ENCODE data around the gene ARHGAP6.
"Not testable (repeated sequence)": the region's sequence is repeated elsewhere in the genome, so short reads cannot be mapped to it uniquely, and the experiment has no call there.

Gene ARHGAP6

GRCh38 chrX:11381464-11381863 is 284.3 kb downstream of the ARHGAP6 start:
- peak in 1 of 2 experiments; percentile 5 for DNase-seq

- DNase-seq, result no peak
Measured at GRCh38 chrX:11380187-11380844, 285.4 kb downstream of the ARHGAP6 start.

- no peak for DNase-seq
Measured at GRCh38 chrX:11376163-11376562, 289.6 kb downstream of the ARHGAP6 start.

GRCh38 chrX:11375614-11376119 is 290.1 kb downstream of the ARHGAP6 start:
- no peak for DNase-seq

- no peak for DNase-seq
Measured at GRCh38 chrX:11374570-11374969, 291.1 kb downstream of the ARHGAP6 start.

- no peak for DNase-seq
Measured at GRCh38 chrX:11371106-11371505, 294.6 kb downstream of the ARHGAP6 start.

GRCh38 chrX:11367609-11368430 is 297.9 kb downstream of the ARHGAP6 start:
- DNase-seq, result no peak

- no peak for DNase-seq
Measured at GRCh38 chrX:11366998-11367595, 298.6 kb downstream of the ARHGAP6 start.

GRCh38 chrX:11365426-11365825 is 300.3 kb downstream of the ARHGAP6 start:
- DNase-seq, result no peak

GRCh38 chrX:11364835-11365234 is 300.9 kb downstream of the ARHGAP6 start:
- no peak for DNase-seq

- not testable (repeated sequence) for DNase-seq
Measured at GRCh38 chrX:11363825-11364224, 301.9 kb downstream of the ARHGAP6 start.

- no peak for DNase-seq
Measured at GRCh38 chrX:11363069-11363594, 302.6 kb downstream of the ARHGAP6 start.

- DNase-seq, result not testable (repeated sequence)
Measured at GRCh38 chrX:11361666-11362065, 304.1 kb downstream of the ARHGAP6 start.

GRCh38 chrX:11355944-11356343 is 309.8 kb downstream of the ARHGAP6 start:
- not testable (repeated sequence) for DNase-seq

GRCh38 chrX:11355259-11355909 is 310.3 kb downstream of the ARHGAP6 start:
- no peak for DNase-seq

- no peak for DNase-seq
Measured at GRCh38 chrX:11352296-11352741, 313.4 kb downstream of the ARHGAP6 start.

- no peak for DNase-seq
Measured at GRCh38 chrX:11351375-11352295, 314.1 kb downstream of the ARHGAP6 start.

GRCh38 chrX:11349661-11350337 is 315.9 kb downstream of the ARHGAP6 start:
- DNase-seq, result no peak

- no peak for DNase-seq
Measured at GRCh38 chrX:11349020-11349419, 316.7 kb downstream of the ARHGAP6 start.

GRCh38 chrX:11347300-11347699 is 318.4 kb downstream of the ARHGAP6 start:
- no peak for DNase-seq

GRCh38 chrX:11346121-11346682 is 319.5 kb downstream of the ARHGAP6 start:
- DNase-seq, result no peak
